ENCODE data around the gene FARSB.
"Not testable (repeated sequence)": the region's sequence is repeated elsewhere in the genome, so short reads cannot be mapped to it uniquely, and the experiment has no call there.

- not testable (repeated sequence) for TF ChIP-seq ZSCAN18 (CRISPR knock-in tag; IDR thresholded peaks at IDR 0.05); FOXP1 (CRISPR knock-in tag; IDR thresholded peaks at IDR 0.05; ENCODE audit: borderline replicate concordance)
Observed at GRCh38 chr2:222584589-222584988, 71.3 kb downstream of the FARSB start.
